GM12892 (cell line): ENCODE measurements around the gene ATR.

Experiments
- POLR2A ChIP-seq: IDR thresholded peaks from 2 replicates; pipeline ENCODE4 v1.6.1; 2011; ENCODE audit warnings: low read depth, low read length, control low read depth
- POLR2AphosphoS5 ChIP-seq: IDR thresholded peaks from 2 replicates; pipeline ENCODE4 v1.6.1; 2011; ENCODE audit warnings: low read depth, low read length, control low read depth

DNA sequence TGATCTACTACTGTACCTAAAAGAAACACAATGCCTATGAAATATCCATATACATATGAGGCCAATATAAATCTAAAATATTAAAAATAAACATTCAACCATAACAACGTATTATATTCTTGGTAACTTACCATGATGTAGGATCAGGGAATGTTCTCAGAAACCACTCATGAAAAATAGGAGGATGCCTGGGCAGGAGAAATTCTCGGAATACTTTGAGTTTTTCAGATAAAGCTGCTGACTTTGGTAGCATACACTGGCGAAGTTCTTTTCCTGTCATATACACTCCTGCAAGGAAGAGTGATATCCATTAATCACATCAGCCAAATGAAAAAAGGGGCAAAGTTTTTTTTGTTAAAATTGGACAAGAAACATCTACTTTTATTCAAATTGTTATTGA is 119.4 kb downstream of the ATR start:
- TF ChIP-seq POLR2A: no peak
- TF ChIP-seq POLR2AphosphoS5: no peak
